ENCODE measurements around the gene ZNF329. TPM values are rescaled to one million over a fixed set of nuclear protein-coding genes. Genes with fewer than 3 reads are reported as not detected.

Gene ZNF329
- total RNA-seq, 1 donor from 2014 or later = 14.5 TPM

DNA sequence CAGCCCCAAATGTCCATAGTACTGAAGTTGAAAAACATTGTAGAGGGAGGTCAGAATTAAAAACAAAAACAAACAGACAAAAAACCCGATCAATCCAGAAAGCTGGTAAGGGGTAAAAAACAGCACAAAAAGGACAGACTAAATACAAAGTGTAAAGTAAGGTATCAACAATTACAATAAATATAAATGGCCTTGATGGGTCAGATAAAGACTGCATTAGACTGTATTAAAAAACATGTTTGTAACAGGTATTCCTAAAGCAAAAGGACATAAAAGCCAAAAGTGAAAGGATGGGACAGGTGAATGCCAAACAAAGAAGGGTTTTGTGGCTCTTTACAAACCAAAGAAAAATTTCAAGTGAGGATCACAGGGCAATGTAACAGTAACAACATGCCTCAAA, 16.3 kb downstream of the ZNF329 start:
- H3K4me3 Mint-ChIP-seq = no peak overlapping the region
- DNase-seq (ENCODE audit: extremely low spot score, unreplicated experiment) = no peak
- no peak overlapping the region for H3K27ac Mint-ChIP-seq
- peaks cover 15% of the 10 kb centered on the region for H3K9me3 Mint-ChIP-seq
- TF ChIP-seq, protein P1, sequence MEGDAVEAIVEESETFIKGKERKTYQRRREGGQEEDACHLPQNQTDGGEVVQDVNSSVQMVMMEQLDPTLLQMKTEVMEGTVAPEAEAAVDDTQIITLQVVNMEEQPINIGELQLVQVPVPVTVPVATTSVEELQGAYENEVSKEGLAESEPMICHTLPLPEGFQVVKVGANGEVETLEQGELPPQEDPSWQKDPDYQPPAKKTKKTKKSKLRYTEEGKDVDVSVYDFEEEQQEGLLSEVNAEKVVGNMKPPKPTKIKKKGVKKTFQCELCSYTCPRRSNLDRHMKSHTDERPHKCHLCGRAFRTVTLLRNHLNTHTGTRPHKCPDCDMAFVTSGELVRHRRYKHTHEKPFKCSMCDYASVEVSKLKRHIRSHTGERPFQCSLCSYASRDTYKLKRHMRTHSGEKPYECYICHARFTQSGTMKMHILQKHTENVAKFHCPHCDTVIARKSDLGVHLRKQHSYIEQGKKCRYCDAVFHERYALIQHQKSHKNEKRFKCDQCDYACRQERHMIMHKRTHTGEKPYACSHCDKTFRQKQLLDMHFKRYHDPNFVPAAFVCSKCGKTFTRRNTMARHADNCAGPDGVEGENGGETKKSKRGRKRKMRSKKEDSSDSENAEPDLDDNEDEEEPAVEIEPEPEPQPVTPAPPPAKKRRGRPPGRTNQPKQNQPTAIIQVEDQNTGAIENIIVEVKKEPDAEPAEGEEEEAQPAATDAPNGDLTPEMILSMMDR (conservative IDR thresholded peaks at IDR 0.05) = no peak
- H3K36me3 Mint-ChIP-seq = peaks cover 71% of the 10 kb centered on the region
- no peaks in the 10 kb centered on the region for H3K27me3 Mint-ChIP-seq
- no peaks in the 10 kb centered on the region for H3K4me1 Mint-ChIP-seq (ENCODE audit: unreplicated experiment)

DNA sequence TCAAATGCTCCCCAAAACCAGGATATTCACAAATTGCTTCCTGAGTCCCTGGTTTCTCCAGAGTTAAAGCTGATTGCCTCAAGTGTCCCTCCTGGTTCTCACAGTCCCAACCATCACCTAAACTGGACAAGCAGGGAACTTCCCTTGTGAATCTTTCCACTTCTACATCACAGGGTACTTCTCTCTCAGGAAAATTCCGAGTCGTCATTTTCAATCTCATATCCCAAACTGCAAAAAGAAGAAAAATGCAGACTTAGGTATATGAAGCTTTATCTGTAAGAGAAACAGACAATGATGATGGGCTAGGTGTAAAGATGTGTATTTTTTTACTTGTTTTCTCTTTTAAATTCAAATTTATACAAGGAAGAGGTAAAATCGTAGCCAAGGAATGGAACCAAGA, 21.3 kb downstream of the ZNF329 start:
- no peak overlapping the region for H3K27ac Mint-ChIP-seq
- peaks cover 29% of the 10 kb centered on the region for H3K9me3 Mint-ChIP-seq
- no peaks in the 10 kb centered on the region for H3K4me1 Mint-ChIP-seq (ENCODE audit: unreplicated experiment)
- DNase-seq (ENCODE audit: extremely low spot score, unreplicated experiment) = no peak
- H3K4me3 Mint-ChIP-seq = no peak overlapping the region
- TF ChIP-seq, protein P1 (conservative IDR thresholded peaks at IDR 0.05) = no peak
- H3K36me3 Mint-ChIP-seq = peaks cover 69% of the 10 kb centered on the region
- H3K27me3 Mint-ChIP-seq = no peaks in the 10 kb centered on the region

DNA sequence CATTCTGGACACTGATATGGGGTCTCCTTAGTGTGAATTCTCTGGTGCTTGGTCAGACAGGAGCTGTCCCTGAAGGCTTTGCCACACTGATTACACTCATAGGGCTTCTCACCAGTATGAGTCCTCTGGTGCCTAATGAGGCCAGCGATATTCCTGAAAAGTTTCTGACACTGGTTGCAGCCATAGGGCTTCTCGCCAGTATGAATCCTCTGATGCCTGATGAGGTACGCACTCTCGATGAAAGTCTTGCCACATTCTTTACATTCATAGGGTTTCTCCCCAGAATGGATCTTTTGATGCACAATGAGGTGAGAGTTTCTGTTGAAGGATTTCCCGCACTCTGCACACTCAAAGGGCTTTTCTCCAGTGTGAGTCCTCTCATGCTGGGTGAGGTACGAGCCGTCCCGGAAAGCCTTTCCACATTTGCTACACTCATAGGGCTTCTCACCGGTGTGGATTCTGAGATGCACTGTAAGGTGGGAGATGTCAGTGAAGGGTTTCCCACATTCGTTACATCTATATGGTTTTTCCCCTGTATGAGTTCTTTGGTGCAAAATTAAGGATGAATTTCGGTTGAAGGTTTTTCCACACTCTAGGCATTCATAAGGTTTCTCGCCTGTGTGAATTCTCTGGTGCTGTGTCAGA, 22.4 kb downstream of the ZNF329 start:
- Mint-ChIP-seq H3K27me3 (no peaks in the 10 kb centered on the region), H3K27ac (no peak overlapping the region), H3K36me3 (peaks cover 63% of the 10 kb centered on the region), H3K4me3 (no peak overlapping the region), H3K9me3 (peaks cover 30% of the 10 kb centered on the region), H3K4me1 (ENCODE audit: unreplicated experiment) (no peaks in the 10 kb centered on the region)
- DNase-seq (ENCODE audit: extremely low spot score, unreplicated experiment) = no peak
- TF ChIP-seq, protein P1 (conservative IDR thresholded peaks at IDR 0.05) = no peak

DNA sequence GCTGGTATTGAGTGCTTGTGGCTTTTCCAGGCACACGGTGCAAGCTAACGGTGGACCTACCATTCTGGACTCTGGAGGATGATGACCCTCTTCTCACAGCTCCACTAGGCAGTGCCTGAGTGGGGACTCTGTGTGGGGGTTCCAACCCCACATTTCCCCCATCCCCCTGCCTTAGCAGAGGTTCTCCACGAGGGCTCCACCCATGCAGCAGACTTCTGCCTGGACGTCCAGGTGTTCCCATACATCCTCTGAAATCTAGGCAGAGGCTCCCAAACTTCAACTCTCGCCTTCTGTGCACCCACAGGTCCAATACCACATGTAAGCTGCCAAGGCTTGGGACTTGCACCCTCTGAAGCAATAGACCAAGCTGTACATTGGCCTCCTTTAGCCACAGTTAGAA, 27.2 kb downstream of the ZNF329 start:
- H3K27ac Mint-ChIP-seq = no peak overlapping the region
- H3K4me1 Mint-ChIP-seq (ENCODE audit: unreplicated experiment) = no peaks in the 10 kb centered on the region
- TF ChIP-seq, protein P1 (conservative IDR thresholded peaks at IDR 0.05) = no peak
- DNase-seq (ENCODE audit: extremely low spot score, unreplicated experiment) = no peak
- no peak overlapping the region for H3K4me3 Mint-ChIP-seq
- H3K9me3 Mint-ChIP-seq = peaks cover 50% of the 10 kb centered on the region
- H3K36me3 Mint-ChIP-seq = peaks cover 26% of the 10 kb centered on the region
- no peaks in the 10 kb centered on the region for H3K27me3 Mint-ChIP-seq

DNA sequence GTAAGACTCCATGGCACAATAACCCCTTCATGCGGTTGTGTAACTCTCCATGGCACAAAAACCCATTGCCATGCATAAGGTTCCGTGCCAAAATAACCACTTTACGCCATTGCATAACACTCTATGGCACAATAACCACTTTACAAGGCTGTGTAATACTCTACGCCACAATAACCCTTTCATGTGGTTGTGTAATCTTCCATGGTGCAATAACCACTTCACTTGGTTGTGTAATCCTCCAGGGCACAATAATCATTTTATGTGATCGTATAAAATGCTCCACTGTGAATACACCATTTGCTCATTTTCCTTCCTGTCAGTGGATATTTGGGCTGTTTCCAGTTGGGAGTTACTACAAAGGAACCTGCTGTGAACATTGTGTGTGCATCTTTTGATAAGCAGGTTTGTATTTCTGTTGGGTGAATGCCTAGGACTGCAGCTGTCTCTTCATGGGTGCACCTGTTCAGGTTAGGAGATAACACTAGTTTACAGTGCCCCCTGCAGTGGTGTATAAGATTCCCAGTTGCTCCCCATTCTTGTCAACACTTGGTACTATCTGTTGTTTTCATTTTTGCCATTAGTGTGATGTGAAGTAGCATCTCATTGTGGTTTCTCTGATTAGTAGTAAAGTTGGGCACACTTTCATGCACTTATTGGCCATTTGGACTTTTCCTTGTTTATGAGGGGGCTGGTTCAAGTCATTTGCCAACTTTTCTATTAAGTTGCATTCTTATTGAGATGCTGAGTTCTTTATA, 31.4 kb downstream of the ZNF329 start:
- DNase-seq (ENCODE audit: extremely low spot score, unreplicated experiment) = no peak
- Mint-ChIP-seq H3K4me3 (no peak overlapping the region), H3K36me3 (peaks cover 4% of the 10 kb centered on the region), H3K27me3 (no peaks in the 10 kb centered on the region), H3K9me3 (peaks cover 38% of the 10 kb centered on the region), H3K27ac (no peak overlapping the region), H3K4me1 (ENCODE audit: unreplicated experiment) (no peaks in the 10 kb centered on the region)
- TF ChIP-seq, protein P1 (conservative IDR thresholded peaks at IDR 0.05) = no peak
